ENCODE data around the gene NTM. TPM values are rescaled to one million over a fixed set of nuclear protein-coding genes. Genes with fewer than 3 reads are reported as not detected.

Gene NTM
- total RNA-seq, 1 experiment from 2014 or later = 8.6 TPM

DNA sequence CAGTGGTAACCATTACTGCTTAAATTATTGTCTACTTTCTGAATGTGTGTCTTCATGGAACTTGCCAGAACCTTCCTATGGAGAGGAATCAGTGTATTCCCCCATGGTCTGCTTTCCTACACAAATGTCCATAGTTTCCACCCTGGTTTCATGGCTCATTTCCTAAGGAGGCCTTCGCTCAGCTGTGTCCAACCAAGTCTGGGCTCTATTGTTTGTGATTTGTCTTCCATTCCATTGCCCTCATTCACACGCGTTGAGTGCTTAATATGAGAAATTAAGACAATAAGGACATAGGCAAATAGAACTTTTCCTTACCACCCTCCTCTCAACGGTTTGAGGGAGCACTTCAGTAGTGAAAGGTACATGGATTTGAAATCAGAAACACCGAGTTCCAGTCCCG lies 510.6 kb downstream of the NTM start:
- no peak overlapping the region for H3K4me3 ChIP-seq (ENCODE audit: low read depth, low read length, poor library complexity, severe bottlenecking)
- H3K9me3 ChIP-seq (ENCODE audit: low read depth, low read length, poor library complexity, severe bottlenecking) = no peaks in the 10 kb centered on the region
- CTCF ChIA-PET = no interaction called here
- no peak for TF ChIP-seq EZH2 (IDR thresholded peaks at IDR 0.05; ENCODE audit: borderline replicate concordance, low read depth, low read length, poor library complexity, severe bottlenecking)
- TF ChIP-seq, protein P1, sequence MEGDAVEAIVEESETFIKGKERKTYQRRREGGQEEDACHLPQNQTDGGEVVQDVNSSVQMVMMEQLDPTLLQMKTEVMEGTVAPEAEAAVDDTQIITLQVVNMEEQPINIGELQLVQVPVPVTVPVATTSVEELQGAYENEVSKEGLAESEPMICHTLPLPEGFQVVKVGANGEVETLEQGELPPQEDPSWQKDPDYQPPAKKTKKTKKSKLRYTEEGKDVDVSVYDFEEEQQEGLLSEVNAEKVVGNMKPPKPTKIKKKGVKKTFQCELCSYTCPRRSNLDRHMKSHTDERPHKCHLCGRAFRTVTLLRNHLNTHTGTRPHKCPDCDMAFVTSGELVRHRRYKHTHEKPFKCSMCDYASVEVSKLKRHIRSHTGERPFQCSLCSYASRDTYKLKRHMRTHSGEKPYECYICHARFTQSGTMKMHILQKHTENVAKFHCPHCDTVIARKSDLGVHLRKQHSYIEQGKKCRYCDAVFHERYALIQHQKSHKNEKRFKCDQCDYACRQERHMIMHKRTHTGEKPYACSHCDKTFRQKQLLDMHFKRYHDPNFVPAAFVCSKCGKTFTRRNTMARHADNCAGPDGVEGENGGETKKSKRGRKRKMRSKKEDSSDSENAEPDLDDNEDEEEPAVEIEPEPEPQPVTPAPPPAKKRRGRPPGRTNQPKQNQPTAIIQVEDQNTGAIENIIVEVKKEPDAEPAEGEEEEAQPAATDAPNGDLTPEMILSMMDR (conservative IDR thresholded peaks at IDR 0.05; ENCODE audit: low read depth, low read length) = no peak
- POLR2A ChIA-PET (ENCODE audit: low non-redundant PET) = no interaction called here
- DNase-seq (ENCODE audit: low spot score) = no peak
- peaks cover 4% of the 10 kb centered on the region for H3K4me1 ChIP-seq (ENCODE audit: insufficient read depth, low read length, poor library complexity, severe bottlenecking)
- H3K27ac ChIP-seq (ENCODE audit: low read depth, low read length, poor library complexity, severe bottlenecking) = no peak overlapping the region
- BruUV-seq (replicated peaks) = no TSS peak
- intact Hi-C loops (cut with micrococcal nuclease; ENCODE audit: unreplicated experiment) = no loop called here
- no peaks in the 10 kb centered on the region for H3K27me3 ChIP-seq (replicated peaks; ENCODE audit: insufficient read depth, low read depth, low read length, poor library complexity)
- H3K36me3 ChIP-seq (ENCODE audit: insufficient read depth, low read length, poor library complexity, severe bottlenecking) = no peaks in the 10 kb centered on the region

DNA sequence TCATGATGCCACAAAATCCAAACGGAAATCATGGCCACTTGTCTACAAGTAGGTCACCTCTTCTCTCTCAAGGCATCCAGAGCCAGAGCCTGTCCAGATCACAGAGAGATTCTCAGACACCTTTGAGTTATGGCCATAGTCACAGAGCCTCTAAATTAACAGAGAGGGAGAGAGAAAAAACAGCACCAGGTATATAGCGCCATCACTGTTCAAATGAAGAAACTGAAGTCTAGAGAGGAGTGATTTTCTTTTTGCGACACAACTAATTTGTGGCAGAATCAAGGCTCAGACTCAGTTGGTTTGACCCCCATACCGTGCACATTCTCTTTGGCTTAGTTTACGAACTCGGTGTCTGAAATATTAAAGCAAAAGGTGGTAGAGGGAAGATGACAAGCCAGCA lies 512.9 kb downstream of the NTM start:
- Histone ChIP-seq H3K36me3 (ENCODE audit: insufficient read depth, low read length, poor library complexity, severe bottlenecking) (no peaks in the 10 kb centered on the region), H3K4me1 (ENCODE audit: insufficient read depth, low read length, poor library complexity, severe bottlenecking) (peaks cover 13% of the 10 kb centered on the region), H3K27me3 (replicated peaks; ENCODE audit: insufficient read depth, low read depth, low read length, poor library complexity) (no peaks in the 10 kb centered on the region), H3K27ac (ENCODE audit: low read depth, low read length, poor library complexity, severe bottlenecking) (no peak overlapping the region), H3K9me3 (ENCODE audit: low read depth, low read length, poor library complexity, severe bottlenecking) (no peaks in the 10 kb centered on the region), H3K4me3 (ENCODE audit: low read depth, low read length, poor library complexity, severe bottlenecking) (no peak overlapping the region)
- no peak for DNase-seq (ENCODE audit: low spot score)
- ChIA-PET POLR2A (ENCODE audit: low non-redundant PET) (no interaction called here), CTCF (no interaction called here)
- intact Hi-C loops (cut with micrococcal nuclease; ENCODE audit: unreplicated experiment) = no loop called here
- BruUV-seq (replicated peaks) = no TSS peak
- TF ChIP-seq, protein P1 (conservative IDR thresholded peaks at IDR 0.05; ENCODE audit: low read depth, low read length) = peak; percentile 26; the same call in 1 of the 2 replicates
- TF ChIP-seq EZH2 (IDR thresholded peaks at IDR 0.05; ENCODE audit: borderline replicate concordance, low read depth, low read length, poor library complexity, severe bottlenecking) = no peak

DNA sequence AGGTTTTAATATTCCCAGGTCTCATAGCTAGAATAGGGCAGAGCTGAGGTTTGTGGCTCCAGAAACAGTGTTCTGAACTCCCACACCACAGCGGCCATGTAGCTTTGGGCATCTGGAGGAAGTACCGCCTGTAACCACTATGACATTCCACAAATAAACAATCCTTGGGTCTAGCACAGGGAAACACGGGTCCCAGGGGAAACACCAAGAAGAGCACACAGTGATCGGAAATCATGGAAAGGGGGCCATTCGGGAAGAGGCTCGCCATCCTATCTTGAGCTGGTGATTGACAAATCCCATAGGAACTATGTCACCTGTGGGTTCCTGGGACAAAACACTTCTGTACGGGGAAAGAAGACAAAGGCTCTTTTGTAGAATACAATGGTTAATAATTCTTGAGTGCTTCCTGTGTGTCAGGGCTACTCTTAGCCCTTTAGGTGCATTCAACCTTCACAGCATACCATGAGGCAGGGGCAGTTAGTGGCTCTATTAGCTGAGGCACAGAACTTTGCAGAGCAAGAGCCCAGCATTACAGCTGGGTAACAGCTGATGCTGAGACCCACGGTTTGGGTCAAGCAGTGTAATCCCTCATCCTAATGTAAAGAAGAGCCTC lies 514.2 kb downstream of the NTM start:
- no peak for DNase-seq (ENCODE audit: low spot score)
- no TSS peak for BruUV-seq (replicated peaks)
- intact Hi-C loops (cut with micrococcal nuclease; ENCODE audit: unreplicated experiment) = no loop called here
- Histone ChIP-seq H3K27ac (ENCODE audit: low read depth, low read length, poor library complexity, severe bottlenecking) (no peak overlapping the region), H3K4me3 (ENCODE audit: low read depth, low read length, poor library complexity, severe bottlenecking) (no peak overlapping the region), H3K36me3 (ENCODE audit: insufficient read depth, low read length, poor library complexity, severe bottlenecking) (no peaks in the 10 kb centered on the region), H3K9me3 (ENCODE audit: low read depth, low read length, poor library complexity, severe bottlenecking) (no peaks in the 10 kb centered on the region), H3K27me3 (replicated peaks; ENCODE audit: insufficient read depth, low read depth, low read length, poor library complexity) (no peaks in the 10 kb centered on the region), H3K4me1 (ENCODE audit: insufficient read depth, low read length, poor library complexity, severe bottlenecking) (peaks cover 24% of the 10 kb centered on the region)
- ChIA-PET CTCF (interaction anchor here (0.7 kb wide), 1 partner anchor 24 kb away, joined by 4 read pairs; no protein-coding TSS in a partner anchor), POLR2A (ENCODE audit: low non-redundant PET) (no interaction called here)
- TF ChIP-seq, protein P1 (conservative IDR thresholded peaks at IDR 0.05; ENCODE audit: low read depth, low read length) = no peak
- no peak for TF ChIP-seq EZH2 (IDR thresholded peaks at IDR 0.05; ENCODE audit: borderline replicate concordance, low read depth, low read length, poor library complexity, severe bottlenecking)
